Activated CD4-positive, alpha-beta memory T cell treated with anti-CD3 and anti-CD28 coated beads, Interleukin-2, amount 10 ng/mL, durations not matched to agents 7 days and 5 days (primary cell): Measurements from ENCODE around the gene FGGY. TPM values are rescaled to one million over a fixed set of nuclear protein-coding genes. Genes with fewer than 3 reads are reported as not detected.
"Not testable (repeated sequence)": the region's sequence is repeated elsewhere in the genome, so short reads cannot be mapped to it uniquely, and the experiment has no call there.

ENCODE experiments used
- CTCF ChIA-PET: fragments of 350-600 bp; sonication (Branson Sonifier 250); formaldehyde crosslinking; loops from one replicate; lab custom pipeline; 2021; ENCODE audit warnings: antibody characterized with exemption, inconsistent platforms; lab: Charles Lee
- POLR2A ChIA-PET: fragments of 350-600 bp; sonication (Branson Sonifier 250); formaldehyde crosslinking; loops from one replicate; lab custom pipeline; 2021; ENCODE audit warnings: antibody characterized with exemption; lab: Charles Lee
- DNase-seq: peaks from one replicate; pipeline ENCODE4 v3.0.0-alpha.2; 2020
- H3K27ac Mint-ChIP-seq: one replicate; pipeline ENCODE4 v1.8.0; 2021; ENCODE audit warnings: mild to moderate bottlenecking, mixed read lengths
- H3K27me3 Mint-ChIP-seq: one replicate; pipeline ENCODE4 v1.8.0; 2021; ENCODE audit warnings: mixed read lengths
- H3K36me3 Mint-ChIP-seq: one replicate; pipeline ENCODE4 v1.8.0; 2021; ENCODE audit warnings: low read depth, mixed read lengths
- H3K4me1 Mint-ChIP-seq: one replicate; pipeline ENCODE4 v1.8.0; 2021; ENCODE audit warnings: mixed read lengths
- H3K4me3 Mint-ChIP-seq: one replicate; pipeline ENCODE4 v1.8.0; 2021; ENCODE audit warnings: mild to moderate bottlenecking, mixed read lengths
- H3K9me3 Mint-ChIP-seq: one replicate; pipeline ENCODE4 v1.8.0; 2021; ENCODE audit warnings: mixed read lengths
- total RNA-seq, 2 experiments: library from RNA; stranded (reverse); gene quantifications; one replicate each; pipeline ENCODE4 v1.2.3, GENCODE V29; 2021

The FGGY gene
- total RNA-seq, 2 experiments from 2014 or later, result 7.0 to 7.7 TPM

- CTCF ChIA-PET, result no interaction called here
- Mint-ChIP-seq H3K27ac (no peak overlapping the region), H3K4me3 (no peak overlapping the region), H3K27me3 (no peaks in the 10 kb centered on the region), H3K4me1 (no peaks in the 10 kb centered on the region), H3K9me3 (no peaks in the 10 kb centered on the region), H3K36me3 (no peaks in the 10 kb centered on the region)
- no peak for DNase-seq
- POLR2A ChIA-PET, result no interaction called here
These were observed 342.4 kb downstream of the FGGY start for GRCh38 chr1:59639266-59639665.

GRCh38 chr1:59640851-59641250, 344.0 kb downstream of the FGGY start:
- ChIA-PET CTCF (no interaction called here), POLR2A (no interaction called here)
- no peaks in the 10 kb centered on the region for H3K4me1 Mint-ChIP-seq
- H3K27me3 Mint-ChIP-seq, result no peaks in the 10 kb centered on the region
- H3K4me3 Mint-ChIP-seq, result no peak overlapping the region
- no peaks in the 10 kb centered on the region for H3K36me3 Mint-ChIP-seq
- DNase-seq, result no peak
- no peak overlapping the region for H3K27ac Mint-ChIP-seq
- no peaks in the 10 kb centered on the region for H3K9me3 Mint-ChIP-seq

- ChIA-PET POLR2A (no interaction called here), CTCF (no interaction called here)
- Mint-ChIP-seq H3K27me3 (no peaks in the 10 kb centered on the region), H3K9me3 (peaks cover 2% of the 10 kb centered on the region), H3K36me3 (no peaks in the 10 kb centered on the region), H3K27ac (no peak overlapping the region), H3K4me3 (no peak overlapping the region), H3K4me1 (no peaks in the 10 kb centered on the region)
- no peak for DNase-seq
These were observed 344.9 kb downstream of the FGGY start for GRCh38 chr1:59641836-59642235.

- Mint-ChIP-seq H3K36me3 (no peaks in the 10 kb centered on the region), H3K4me3 (no peak overlapping the region), H3K9me3 (peaks cover 7% of the 10 kb centered on the region), H3K27me3 (no peaks in the 10 kb centered on the region), H3K27ac (no peak overlapping the region), H3K4me1 (no peaks in the 10 kb centered on the region)
- ChIA-PET POLR2A (no interaction called here), CTCF (no interaction called here)
- no peak for DNase-seq
These were observed 346.6 kb downstream of the FGGY start for GRCh38 chr1:59643526-59643925.

- Mint-ChIP-seq H3K36me3 (no peaks in the 10 kb centered on the region), H3K27ac (no peak overlapping the region), H3K27me3 (no peaks in the 10 kb centered on the region), H3K9me3 (peaks cover 7% of the 10 kb centered on the region), H3K4me1 (no peaks in the 10 kb centered on the region), H3K4me3 (no peak overlapping the region)
- POLR2A ChIA-PET, result no interaction called here
- no peak for DNase-seq
- CTCF ChIA-PET, result no interaction called here
These were observed 349.0 kb downstream of the FGGY start for GRCh38 chr1:59645893-59646292.

GRCh38 chr1:59653142-59653958, 356.5 kb downstream of the FGGY start:
- H3K4me3 Mint-ChIP-seq, H3K9me3 Mint-ChIP-seq, H3K27ac Mint-ChIP-seq, DNase-seq, H3K4me1 Mint-ChIP-seq, H3K27me3 Mint-ChIP-seq, POLR2A ChIA-PET, H3K36me3 Mint-ChIP-seq, CTCF ChIA-PET: not testable (repeated sequence)

GRCh38 chr1:59653968-59654367, 357.1 kb downstream of the FGGY start:
- POLR2A ChIA-PET, result no interaction called here
- H3K27me3 Mint-ChIP-seq, result no peaks in the 10 kb centered on the region
- no peak for DNase-seq
- no peak overlapping the region for H3K4me3 Mint-ChIP-seq
- peaks cover 3% of the 10 kb centered on the region for H3K9me3 Mint-ChIP-seq
- CTCF ChIA-PET, result no interaction called here
- no peaks in the 10 kb centered on the region for H3K36me3 Mint-ChIP-seq
- H3K4me1 Mint-ChIP-seq, result no peaks in the 10 kb centered on the region
- H3K27ac Mint-ChIP-seq, result no peak overlapping the region

GRCh38 chr1:59657873-59658465, 361.1 kb downstream of the FGGY start:
- DNase-seq, result no peak
- ChIA-PET CTCF (no interaction called here), POLR2A (no interaction called here)
- Mint-ChIP-seq H3K9me3 (peaks cover 3% of the 10 kb centered on the region), H3K27me3 (no peaks in the 10 kb centered on the region), H3K27ac (no peak overlapping the region), H3K4me3 (no peak overlapping the region), H3K4me1 (no peaks in the 10 kb centered on the region), H3K36me3 (no peaks in the 10 kb centered on the region)

- H3K27me3 Mint-ChIP-seq, result no peaks in the 10 kb centered on the region
- no peak overlapping the region for H3K4me3 Mint-ChIP-seq
- no peaks in the 10 kb centered on the region for H3K4me1 Mint-ChIP-seq
- DNase-seq, result no peak
- ChIA-PET POLR2A (no interaction called here), CTCF (no interaction called here)
- no peaks in the 10 kb centered on the region for H3K36me3 Mint-ChIP-seq
- no peak overlapping the region for H3K27ac Mint-ChIP-seq
- H3K9me3 Mint-ChIP-seq, result no peaks in the 10 kb centered on the region
These were observed 367.3 kb downstream of the FGGY start for GRCh38 chr1:59664166-59664565.

GRCh38 chr1:59666106-59666505, 369.2 kb downstream of the FGGY start:
- H3K27me3 Mint-ChIP-seq, result no peaks in the 10 kb centered on the region

GRCh38 chr1:59667020-59667419, 370.1 kb downstream of the FGGY start:
- CTCF ChIA-PET, result no interaction called here
- H3K9me3 Mint-ChIP-seq, result no peaks in the 10 kb centered on the region
- no peak for DNase-seq
- POLR2A ChIA-PET, result no interaction called here
- no peaks in the 10 kb centered on the region for H3K4me1 Mint-ChIP-seq
- H3K4me3 Mint-ChIP-seq, result no peak overlapping the region
- no peak overlapping the region for H3K27ac Mint-ChIP-seq
- H3K27me3 Mint-ChIP-seq, result no peaks in the 10 kb centered on the region
- H3K36me3 Mint-ChIP-seq, result no peaks in the 10 kb centered on the region

More at GRCh38 chr1:59666106-59666505, 369.2 kb downstream of the FGGY start:
- DNase-seq, result no peak
- no peak overlapping the region for H3K4me3 Mint-ChIP-seq
- CTCF ChIA-PET, result no interaction called here
- H3K4me1 Mint-ChIP-seq, result no peaks in the 10 kb centered on the region
- H3K36me3 Mint-ChIP-seq, result no peaks in the 10 kb centered on the region
- H3K27ac Mint-ChIP-seq, result no peak overlapping the region
- POLR2A ChIA-PET, result no interaction called here
- H3K9me3 Mint-ChIP-seq, result no peaks in the 10 kb centered on the region

GRCh38 chr1:59669752-59670312, 372.9 kb downstream of the FGGY start:
- no peaks in the 10 kb centered on the region for H3K4me1 Mint-ChIP-seq
- H3K4me3 Mint-ChIP-seq, result no peak overlapping the region
- no peak overlapping the region for H3K27ac Mint-ChIP-seq
- ChIA-PET POLR2A (no interaction called here), CTCF (no interaction called here)
- no peaks in the 10 kb centered on the region for H3K36me3 Mint-ChIP-seq
- DNase-seq, result no peak
- no peaks in the 10 kb centered on the region for H3K27me3 Mint-ChIP-seq
- no peaks in the 10 kb centered on the region for H3K9me3 Mint-ChIP-seq

GRCh38 chr1:59670662-59671061, 373.8 kb downstream of the FGGY start:
- ChIA-PET CTCF (no interaction called here), POLR2A (no interaction called here)
- H3K4me3 Mint-ChIP-seq, result no peak overlapping the region
- no peak overlapping the region for H3K27ac Mint-ChIP-seq
- H3K27me3 Mint-ChIP-seq, result no peaks in the 10 kb centered on the region
- no peaks in the 10 kb centered on the region for H3K9me3 Mint-ChIP-seq
- H3K4me1 Mint-ChIP-seq, result no peaks in the 10 kb centered on the region
- DNase-seq, result no peak
- no peaks in the 10 kb centered on the region for H3K36me3 Mint-ChIP-seq
